Endodermal cell (in vitro differentiated cells): ENCODE data around the gene FHL3. TPM values are rescaled to one million over a fixed set of nuclear protein-coding genes. Genes with fewer than 3 reads are reported as not detected.
A peak's percentile ranks its signal among the peaks of the same experiment; 100 is the strongest.
"Not testable (repeated sequence)": the region's sequence is repeated elsewhere in the genome, so short reads cannot be mapped to it uniquely, and the experiment has no call there.

Experiments used
- DNase-seq: peaks from one replicate; pipeline ENCODE4 v3.0.0-alpha.2; 2017
- H3K27ac ChIP-seq: 2 replicates; pipeline ENCODE4 v1.5.1; 2013; ENCODE audit warnings: mild to moderate bottlenecking, low read depth, low read length, moderate library complexity
- H3K27me3 ChIP-seq: 2 replicates; pipeline ENCODE4 v1.6.1; 2013; ENCODE audit warnings: mild to moderate bottlenecking, low read length, moderate library complexity; ENCODE audit not compliant: insufficient read depth, control insufficient read depth, poor library complexity, severe bottlenecking
- H3K36me3 ChIP-seq: 2 replicates; pipeline ENCODE4 v1.7.0; 2013; ENCODE audit warnings: mild to moderate bottlenecking, low read length, moderate library complexity; ENCODE audit not compliant: control insufficient read depth, insufficient read depth
- H3K4me1 ChIP-seq: one replicate; pipeline ENCODE4 v1.7.0; 2013; ENCODE audit warnings: low read length; ENCODE audit not compliant: control insufficient read depth, insufficient read depth
- H3K4me3 ChIP-seq: 2 replicates; pipeline ENCODE4 v1.5.1; 2013; ENCODE audit warnings: mild to moderate bottlenecking, low read length, moderate library complexity
- H3K9ac ChIP-seq: 2 replicates; pipeline ENCODE4 v1.6.1; 2013; ENCODE audit warnings: mild to moderate bottlenecking, low read length, moderate library complexity; ENCODE audit not compliant: poor library complexity, severe bottlenecking; ENCODE audit errors: extremely low read depth
- H3K9me3 ChIP-seq: 2 replicates; pipeline ENCODE4 v1.6.1; 2013; ENCODE audit warnings: mild to moderate bottlenecking, low read length, moderate library complexity; ENCODE audit not compliant: control insufficient read depth
- H3K27ac Mint-ChIP-seq: 2 replicates; pipeline ENCODE4 v1.8.0; 2020; ENCODE audit warnings: mixed read lengths
- H3K27me3 Mint-ChIP-seq: 2 replicates; pipeline ENCODE4 v1.8.0; 2021; ENCODE audit warnings: mild to moderate bottlenecking, mixed read lengths; ENCODE audit not compliant: insufficient read depth
- H3K36me3 Mint-ChIP-seq: 2 replicates; pipeline ENCODE4 v1.8.0; 2020; ENCODE audit warnings: low read depth, mixed read lengths
- H3K4me1 Mint-ChIP-seq: 2 replicates; pipeline ENCODE4 v1.8.0; 2020; ENCODE audit warnings: mixed read lengths
- H3K4me3 Mint-ChIP-seq: 2 replicates; pipeline ENCODE4 v1.8.0; 2020; ENCODE audit warnings: mild to moderate bottlenecking, moderate library complexity, mixed read lengths
- H3K9me3 Mint-ChIP-seq: 2 replicates; pipeline ENCODE4 v1.8.0; 2020; ENCODE audit warnings: mild to moderate bottlenecking, mixed read lengths
- CTCF ChIP-seq: fragments of 200-600 bp; sonication (generic); conservative IDR thresholded peaks from 2 replicates; pipeline ENCODE4 v1.5.0; 2021; ENCODE audit warnings: antibody characterized with exemption, mild to moderate bottlenecking
- WGBS, 2 experiments: methylation state at CpG; one replicate each; pipeline versions ENCODE4 v1.1.5 to v1.1.7; 2013; ENCODE audit warnings: missing lambda C conversion rate in 2 of 2, mixed read lengths in 1 of 2; ENCODE audit not compliant: insufficient coverage in 1 of 2, insufficient read length in 1 of 2; 5-methylcytosine and 5-hydroxymethylcytosine counted together
- total RNA-seq, 2 donors: library from RNA; stranded (reverse); fragmentation: NEBNext Ultra II Directional in 1 of 2; extraction: Animal tissue kit (Norgen Biotek cat#: 25700) in 1 of 2; gene quantifications; 2 replicates in 1 of 2; 3 replicates in 1 of 2; pipeline ENCODE4 v1.2.1, GENCODE V29; 2021

The FHL3 gene
- total RNA-seq, 2 donors from 2014 or later: 20.5 to 20.6 TPM

- DNase-seq: peak; percentile 63
- H3K27ac ChIP-seq, H3K4me1 Mint-ChIP-seq, H3K4me3 ChIP-seq, H3K9me3 ChIP-seq, H3K4me1 ChIP-seq, H3K9ac ChIP-seq, H3K4me3 Mint-ChIP-seq, H3K27me3 Mint-ChIP-seq, H3K27me3 ChIP-seq: not testable (repeated sequence)
- peaks cover 65% of the 10 kb centered on the region for H3K36me3 ChIP-seq
- H3K9me3 Mint-ChIP-seq: peaks cover 14% of the 10 kb centered on the region
- peak; percentile 88 for TF ChIP-seq CTCF
- WGBS, 2 experiments: 76 to 87% methylated on average over 4 to 6 of the region's 6 CpGs
- peak overlapping the region; percentile 61 for H3K27ac Mint-ChIP-seq
- peaks cover 85% of the 10 kb centered on the region for H3K36me3 Mint-ChIP-seq
Measured at GRCh38 chr1:37975083-37975482, 30.2 kb downstream of the FHL3 start.

GRCh38 chr1:37974567-37974966 lies 30.7 kb downstream of the FHL3 start:
- WGBS, 2 experiments: 93 to 100% methylated on average over 4 to 5 of the region's 5 CpGs
- Mint-ChIP-seq H3K36me3 (peaks cover 85% of the 10 kb centered on the region), H3K27me3 (no peaks in the 10 kb centered on the region), H3K9me3 (peaks cover 14% of the 10 kb centered on the region), H3K4me3 (no peak overlapping the region), H3K27ac (no peak overlapping the region), H3K4me1 (no peaks in the 10 kb centered on the region)
- no peak for TF ChIP-seq CTCF
- no peaks in the 10 kb centered on the region for H3K27me3 ChIP-seq
- H3K36me3 ChIP-seq: peaks cover 65% of the 10 kb centered on the region
- no peak overlapping the region for H3K9ac ChIP-seq
- H3K4me1 ChIP-seq: no peaks in the 10 kb centered on the region
- peaks cover 8% of the 10 kb centered on the region for H3K9me3 ChIP-seq
- no peak overlapping the region for H3K27ac ChIP-seq
- no peak overlapping the region for H3K4me3 ChIP-seq
- no peak for DNase-seq

GRCh38 chr1:37973684-37974083 lies 31.6 kb downstream of the FHL3 start:
- Mint-ChIP-seq H3K36me3 (peaks cover 85% of the 10 kb centered on the region), H3K9me3 (peaks cover 14% of the 10 kb centered on the region)
- H3K27ac ChIP-seq, H3K4me1 Mint-ChIP-seq, DNase-seq, H3K27me3 Mint-ChIP-seq, H3K27ac Mint-ChIP-seq, H3K4me3 ChIP-seq, H3K4me3 Mint-ChIP-seq, H3K4me1 ChIP-seq, H3K9ac ChIP-seq, H3K27me3 ChIP-seq, H3K9me3 ChIP-seq: not testable (repeated sequence)
- 79 to 97% methylated on average over 2 to 3 of the region's 5 CpGs for WGBS, 2 experiments
- peaks cover 65% of the 10 kb centered on the region for H3K36me3 ChIP-seq

- Histone ChIP-seq H3K4me1 (no peaks in the 10 kb centered on the region), H3K27ac (no peak overlapping the region), H3K36me3 (peaks cover 57% of the 10 kb centered on the region), H3K9me3 (no peaks in the 10 kb centered on the region), H3K4me3 (no peak overlapping the region), H3K9ac (no peak overlapping the region), H3K27me3 (no peaks in the 10 kb centered on the region)
- 96 to 100% methylated on average over 3 to 4 of the region's 4 CpGs for WGBS, 2 experiments
- Mint-ChIP-seq H3K27ac (no peak overlapping the region), H3K4me3 (no peak overlapping the region), H3K4me1 (no peaks in the 10 kb centered on the region), H3K9me3 (no peaks in the 10 kb centered on the region), H3K36me3 (peaks cover 65% of the 10 kb centered on the region), H3K27me3 (no peaks in the 10 kb centered on the region)
- DNase-seq: no peak
- no peak for TF ChIP-seq CTCF
Measured at GRCh38 chr1:37965301-37965700, 40.0 kb downstream of the FHL3 start.

GRCh38 chr1:37964106-37964505 lies 41.2 kb downstream of the FHL3 start:
- H3K27ac Mint-ChIP-seq, H3K4me3 ChIP-seq, H3K9ac ChIP-seq, H3K4me1 ChIP-seq, H3K4me1 Mint-ChIP-seq, H3K9me3 Mint-ChIP-seq, H3K4me3 Mint-ChIP-seq, H3K27ac ChIP-seq, DNase-seq, H3K9me3 ChIP-seq, H3K27me3 ChIP-seq, H3K27me3 Mint-ChIP-seq: not testable (repeated sequence)
- H3K36me3 Mint-ChIP-seq: peaks cover 60% of the 10 kb centered on the region
- H3K36me3 ChIP-seq: peaks cover 55% of the 10 kb centered on the region
- 86 to 87% methylated on average over 10 to 12 of the region's 12 CpGs for WGBS, 2 experiments
